Loucy (cell line): ENCODE results near the gene TOR4A.

ENCODE experiments used
- CTCF ChIP-seq: fragments of 200-600 bp; sonication (generic); conservative IDR thresholded peaks from 2 replicates; pipeline ENCODE4 v1.5.1; 2014; ENCODE audit warnings: mild to moderate bottlenecking, antibody characterized with exemption, low read length
- EZH2phosphoT487 ChIP-seq: fragments of 200-600 bp; IDR thresholded peaks from 2 replicates; pipeline ENCODE4 v1.6.1; 2018; ENCODE audit warnings: antibody characterized with exemption, mild to moderate bottlenecking, moderate library complexity, borderline replicate concordance

GRCh38 chr9:137256362-137256761 lies 21.2 kb upstream of the TOR4A start:
- TF ChIP-seq CTCF (no peak), EZH2phosphoT487 (no peak)
